NCI-H1436 (cell line): Measurements from ENCODE around the gene NXPE3.

Source experiments
- DNase-seq: peaks from one replicate; lab custom pipeline; 2025; lab: John Stamatoyannopoulos, UW

Gene NXPE3

DNA sequence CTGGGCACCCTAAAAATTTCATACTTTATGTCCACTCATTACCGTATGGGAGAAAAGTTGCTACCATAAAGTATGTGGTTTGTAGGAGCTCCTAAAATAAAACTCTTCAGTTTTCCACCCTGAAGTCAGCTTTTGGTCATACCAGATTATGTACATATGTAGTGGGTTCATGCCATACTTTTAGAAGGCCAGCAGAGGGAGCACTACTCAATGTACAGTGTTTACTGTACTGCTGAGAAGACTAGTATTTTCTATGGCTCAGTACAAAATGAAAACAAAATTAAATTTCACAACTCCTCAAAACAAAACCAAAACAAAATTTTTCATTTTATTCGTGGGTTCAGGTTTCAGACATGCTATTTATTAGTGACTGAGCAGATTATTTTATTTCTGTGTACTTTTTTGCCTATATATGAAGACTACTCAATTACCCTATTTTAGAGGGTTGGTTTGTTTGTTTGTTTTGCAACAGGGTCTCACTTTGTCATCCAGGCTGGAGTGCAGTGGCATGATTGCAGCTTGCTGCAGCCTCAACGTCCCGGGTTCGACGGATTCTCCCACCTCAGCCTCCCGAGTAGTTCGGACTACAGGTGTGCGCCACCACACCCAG lies 24.3 kb downstream of the NXPE3 start:
- peak; percentile 83 for DNase-seq

DNA sequence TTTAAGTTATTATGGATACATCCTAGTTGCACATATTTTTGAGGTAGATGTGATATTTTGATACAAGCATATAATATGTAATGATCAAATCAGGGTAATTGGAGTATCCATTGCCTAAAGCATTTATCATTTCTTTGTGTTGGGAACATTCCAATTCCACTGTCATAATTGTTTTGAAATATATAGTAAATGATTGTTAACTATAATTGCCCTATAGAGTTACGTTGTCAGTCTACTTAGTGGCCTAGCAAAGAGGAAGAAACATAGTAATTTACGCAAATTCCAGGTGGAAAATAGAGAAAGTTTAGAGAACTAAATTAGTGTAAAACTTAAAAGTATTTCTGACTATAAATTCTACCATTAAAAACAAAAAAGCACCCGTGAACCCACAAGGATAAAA lies 24.9 kb downstream of the NXPE3 start:
- no peak for DNase-seq

DNA sequence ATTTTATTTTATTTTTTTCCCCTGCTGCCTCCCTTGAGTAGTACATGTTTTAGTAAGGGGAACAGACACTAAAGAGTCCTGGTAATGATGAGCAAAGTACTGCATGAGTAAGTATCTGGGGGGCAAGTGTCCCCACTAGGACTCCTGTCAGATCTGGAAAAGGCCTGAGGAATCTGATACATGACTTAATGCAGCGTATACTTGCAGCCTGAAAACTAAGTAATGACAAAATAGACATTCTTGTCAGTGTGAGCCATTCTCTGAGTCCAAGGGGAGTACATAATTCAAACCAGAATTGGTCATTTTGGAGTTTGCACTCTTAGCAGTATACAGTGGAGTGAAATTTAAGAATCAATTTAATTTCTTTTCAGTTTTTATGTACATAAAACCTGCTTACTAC lies 27.5 kb downstream of the NXPE3 start:
- no peak for DNase-seq

DNA sequence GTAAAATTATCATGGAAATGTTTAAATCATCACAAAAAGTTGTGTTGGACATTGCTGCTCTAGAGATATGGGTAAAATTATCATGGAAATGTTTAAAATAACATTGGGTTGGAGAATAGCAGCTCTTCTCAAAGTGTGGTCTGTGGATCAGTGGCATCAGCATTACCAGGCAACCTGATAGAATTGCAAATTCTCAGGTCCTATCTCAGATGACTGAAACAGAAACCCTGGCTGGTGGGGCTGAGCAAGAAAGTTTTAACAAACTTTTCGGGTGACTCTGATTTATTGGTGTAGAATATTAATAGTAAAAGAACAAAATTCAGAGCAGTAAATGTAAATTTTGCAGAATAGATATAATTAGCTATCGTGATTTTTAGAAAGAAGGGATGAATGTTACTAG lies 28.9 kb downstream of the NXPE3 start:
- no peak for DNase-seq

DNA sequence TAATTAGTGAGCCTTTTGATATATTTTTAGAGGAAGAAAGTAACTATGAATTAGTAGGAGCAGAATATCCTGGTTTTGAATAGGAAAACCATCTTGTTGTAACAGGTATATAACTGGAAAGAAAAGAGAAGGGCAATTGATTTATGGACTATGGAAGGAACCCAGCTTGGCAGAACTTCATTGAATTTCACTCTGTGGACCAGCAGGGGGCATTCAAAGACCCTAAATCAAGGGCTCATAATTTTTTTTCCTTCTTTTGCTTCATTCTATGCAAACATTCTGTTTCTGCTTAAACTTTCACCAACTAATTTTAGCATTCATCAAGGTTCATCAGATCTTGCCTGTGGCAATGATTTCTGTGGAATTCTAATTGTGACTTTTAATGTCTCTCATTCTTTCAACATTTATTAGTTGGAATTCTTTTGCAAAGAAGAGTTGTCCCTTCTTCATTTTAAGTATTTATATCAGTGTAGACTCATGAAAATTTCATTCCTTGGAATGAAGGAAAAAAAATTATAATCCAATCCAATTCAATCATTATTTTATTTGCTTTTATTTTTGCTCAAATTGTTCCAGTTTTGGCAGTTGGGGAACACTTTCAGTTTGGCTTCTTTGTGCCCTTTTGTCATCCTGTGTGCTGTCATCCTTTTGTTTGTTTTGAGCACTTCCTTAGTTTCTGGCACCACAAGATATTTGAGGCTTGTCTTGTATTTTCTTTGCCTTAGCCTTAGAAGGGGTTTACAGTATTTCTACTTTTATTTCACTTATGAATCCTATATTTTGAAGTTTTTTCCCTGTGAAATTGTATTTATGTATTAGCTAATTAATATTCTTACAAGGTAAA lies 30.4 kb downstream of the NXPE3 start:
- DNase-seq = peak; percentile 32

DNA sequence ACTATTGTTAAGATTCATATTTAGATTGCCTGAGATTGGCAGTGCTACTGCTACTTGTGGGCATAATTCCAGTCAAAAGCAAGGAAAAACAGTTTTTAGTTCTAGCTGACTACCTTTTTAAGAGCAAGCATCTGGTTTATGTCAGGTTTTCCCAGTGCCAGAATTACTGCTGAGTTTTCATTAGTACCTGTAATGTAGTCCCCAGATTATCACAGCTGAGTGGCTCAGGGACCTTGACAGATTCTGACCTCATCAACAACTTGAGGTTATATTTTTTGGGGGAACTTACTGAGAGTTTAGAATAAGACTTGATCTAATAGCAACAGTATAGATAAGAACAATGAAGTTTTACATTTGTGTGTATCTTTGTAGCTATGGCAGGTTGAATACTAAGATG lies 31.0 kb downstream of the NXPE3 start:
- DNase-seq = no peak

DNA sequence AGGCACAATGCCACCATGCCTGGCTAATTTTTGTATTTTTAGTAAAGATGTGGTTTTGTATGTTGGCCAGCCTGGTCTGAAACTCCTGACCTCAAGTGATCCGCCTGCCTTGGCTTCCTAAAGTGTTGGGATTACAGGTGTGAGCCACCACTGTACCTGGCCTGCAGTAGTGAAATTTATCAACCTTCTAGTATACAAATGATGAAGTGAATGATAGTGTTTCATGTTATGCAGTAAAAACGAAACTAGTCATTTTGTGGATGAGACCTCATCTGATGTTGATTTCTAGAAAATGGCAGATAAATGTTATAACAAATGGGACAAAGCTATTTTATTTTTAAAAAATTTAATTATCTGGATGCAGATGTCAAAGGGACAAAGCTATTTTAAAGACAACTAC lies 32.9 kb downstream of the NXPE3 start:
- no peak for DNase-seq

DNA sequence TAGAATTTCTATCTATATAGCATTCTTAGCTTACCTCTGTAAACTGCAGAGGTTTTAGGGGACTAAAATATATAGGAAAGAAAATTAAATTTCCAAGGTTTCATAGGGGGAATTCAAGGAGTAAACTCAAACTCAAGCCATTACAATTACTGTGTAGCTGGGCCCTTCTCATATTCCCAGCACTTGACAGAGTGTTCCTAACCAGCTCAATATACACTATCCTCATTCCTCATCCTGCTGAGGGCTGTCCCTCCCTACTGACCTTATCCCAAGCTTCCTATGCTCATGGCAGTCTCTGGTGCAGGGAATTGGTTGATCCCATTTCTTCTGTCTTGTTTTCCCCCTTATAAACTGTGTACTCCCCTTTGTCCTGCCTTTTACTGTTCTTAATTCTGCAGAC lies 33.9 kb downstream of the NXPE3 start:
- DNase-seq = no peak

DNA sequence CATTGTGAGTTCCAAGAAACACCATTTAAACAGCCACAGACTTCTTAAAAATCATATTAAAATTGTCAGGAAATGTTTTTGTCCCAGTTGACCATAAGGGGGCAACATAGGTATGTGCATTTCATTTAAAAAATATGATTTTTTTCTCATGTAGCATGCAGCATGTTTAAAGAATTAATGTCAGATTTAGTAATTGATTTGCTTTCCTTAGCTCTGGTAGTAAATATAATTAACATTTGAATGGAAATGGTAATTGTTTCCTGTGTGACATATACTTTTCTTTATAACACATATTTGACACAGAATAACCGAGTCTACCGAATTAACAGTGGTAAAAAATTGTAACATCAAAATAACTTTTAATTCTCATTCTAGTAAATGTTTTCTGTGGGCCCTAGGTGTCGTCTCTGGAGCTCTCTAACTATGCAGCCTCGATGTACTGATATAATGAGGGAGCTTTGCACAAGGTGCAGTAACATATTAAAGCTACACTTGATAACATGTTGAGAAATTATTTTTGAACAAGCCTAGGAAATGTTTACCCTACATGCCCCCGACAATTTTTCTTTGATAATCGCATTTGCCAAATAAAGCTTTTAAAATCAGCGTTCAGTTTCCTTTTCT lies 34.9 kb downstream of the NXPE3 start:
- peak; percentile 17 for DNase-seq

DNA sequence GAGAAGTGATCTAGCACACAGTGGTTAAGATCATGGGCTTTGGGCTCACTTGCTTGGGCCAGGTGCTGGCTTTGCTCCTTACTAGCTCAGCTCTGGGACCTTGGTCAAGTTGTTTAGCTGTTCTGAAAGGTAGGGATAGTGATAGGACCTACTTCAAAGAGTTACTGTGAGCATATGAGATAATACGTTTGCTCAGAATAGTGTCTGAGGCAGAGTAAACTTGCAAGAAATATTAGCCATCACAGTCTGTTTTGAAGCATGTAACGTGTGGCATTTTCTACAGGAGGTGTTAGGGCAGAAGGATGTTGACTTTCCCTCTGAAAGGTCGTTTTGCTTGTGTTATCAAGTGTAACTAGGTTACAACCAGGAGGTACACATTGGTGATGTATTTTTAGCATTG lies 35.8 kb downstream of the NXPE3 start:
- DNase-seq = no peak

DNA sequence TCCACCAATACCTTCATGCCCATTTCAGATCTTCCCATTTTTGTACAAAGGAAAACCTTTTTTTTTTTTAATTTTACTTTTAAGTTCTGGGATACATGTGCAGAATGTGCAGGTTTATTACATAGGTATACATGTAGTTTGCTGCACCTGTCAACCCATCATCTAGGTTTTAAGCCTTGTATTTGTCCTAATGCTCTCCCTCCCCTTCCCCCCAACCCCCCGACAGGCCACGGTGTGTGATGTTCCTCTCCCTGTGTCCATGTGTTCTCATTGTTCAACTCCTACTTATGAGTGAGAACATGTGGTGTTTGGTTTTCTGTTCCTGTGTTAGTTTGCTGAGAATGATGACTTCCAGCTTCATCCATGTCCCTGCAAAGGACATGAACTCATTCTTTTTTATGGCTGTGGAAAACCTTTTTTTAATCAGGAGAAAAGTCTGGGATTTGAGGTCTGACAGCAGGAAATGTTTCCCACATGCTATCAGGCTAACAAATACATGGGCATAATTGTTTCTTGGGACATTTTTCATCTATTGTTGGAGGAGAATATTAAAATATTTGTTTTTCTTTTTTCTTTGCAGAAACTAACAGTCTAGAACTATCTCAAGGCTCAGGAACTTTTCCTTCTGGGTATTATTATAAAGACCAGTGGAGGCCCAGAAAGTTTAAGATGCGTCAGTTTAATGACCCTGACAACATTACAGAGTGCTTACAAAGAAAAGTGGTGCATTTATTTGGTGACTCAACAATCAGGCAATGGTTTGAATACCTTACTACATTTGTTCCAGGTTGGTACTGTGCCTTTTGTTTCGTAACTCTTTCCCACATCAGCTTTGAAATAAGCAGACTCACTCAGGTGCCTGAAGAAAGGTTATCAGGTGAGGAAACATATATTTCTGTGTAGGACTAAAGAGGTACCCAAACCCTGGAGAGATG lies 37.5 kb downstream of the NXPE3 start:
- DNase-seq = no peak

DNA sequence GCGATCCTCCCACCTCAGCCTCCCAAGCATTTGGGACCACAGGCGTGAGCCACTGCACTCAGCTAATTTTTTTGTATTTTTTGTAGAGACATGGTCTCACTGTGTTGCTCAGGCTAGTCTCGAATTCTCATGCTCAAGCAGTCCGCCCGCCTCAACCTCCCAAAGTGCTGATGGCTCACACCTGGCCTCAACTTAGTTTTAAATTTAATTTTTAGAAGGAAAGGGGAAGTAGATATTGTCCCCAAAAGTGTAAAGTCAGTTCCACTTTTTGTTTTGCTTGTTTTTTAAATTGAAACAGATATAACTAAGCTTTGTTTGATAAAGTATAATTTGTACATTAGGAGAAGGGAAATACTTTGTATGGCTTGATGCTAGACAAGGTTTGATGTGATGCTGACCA lies 39.0 kb downstream of the NXPE3 start:
- no peak for DNase-seq

DNA sequence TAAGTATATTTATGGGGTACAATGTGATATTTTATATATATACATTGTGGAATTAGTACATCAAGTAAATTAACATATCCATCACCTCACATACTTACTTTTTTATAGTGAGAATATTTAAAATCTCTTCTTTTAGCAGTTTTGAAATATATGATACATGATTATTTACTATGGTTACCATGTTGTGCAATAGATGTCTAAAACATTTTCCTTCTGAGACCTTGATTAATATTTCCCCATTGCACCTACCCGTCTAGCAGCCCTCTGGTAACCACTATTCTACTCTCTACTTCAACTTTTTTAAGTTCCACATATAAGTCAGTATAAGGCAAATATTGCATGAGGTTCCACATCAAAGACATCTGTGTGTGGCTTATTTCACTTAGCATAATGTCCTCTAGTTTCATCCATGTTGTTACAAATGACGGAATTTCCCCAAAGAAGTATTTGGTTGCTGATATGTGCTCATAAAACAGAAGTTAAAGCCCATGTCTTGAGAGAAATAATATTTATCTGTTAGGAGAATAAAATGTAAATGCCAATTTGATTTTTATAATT lies 40.7 kb downstream of the NXPE3 start:
- DNase-seq = no peak

DNA sequence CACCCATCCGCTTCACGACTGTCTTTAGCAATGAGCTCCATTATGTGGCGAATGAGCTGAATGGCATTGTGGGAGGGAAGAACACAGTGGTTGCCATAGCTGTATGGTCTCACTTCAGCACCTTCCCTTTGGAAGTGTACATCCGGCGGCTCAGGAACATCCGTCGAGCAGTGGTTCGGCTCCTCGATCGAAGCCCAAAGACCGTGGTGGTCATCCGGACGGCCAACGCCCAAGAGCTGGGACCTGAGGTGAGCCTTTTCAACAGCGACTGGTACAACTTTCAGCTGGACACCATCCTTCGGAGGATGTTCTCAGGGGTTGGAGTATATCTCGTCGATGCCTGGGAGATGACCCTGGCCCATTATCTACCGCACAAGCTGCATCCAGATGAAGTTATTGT lies 42.5 kb downstream of the NXPE3 start:
- no peak for DNase-seq

DNA sequence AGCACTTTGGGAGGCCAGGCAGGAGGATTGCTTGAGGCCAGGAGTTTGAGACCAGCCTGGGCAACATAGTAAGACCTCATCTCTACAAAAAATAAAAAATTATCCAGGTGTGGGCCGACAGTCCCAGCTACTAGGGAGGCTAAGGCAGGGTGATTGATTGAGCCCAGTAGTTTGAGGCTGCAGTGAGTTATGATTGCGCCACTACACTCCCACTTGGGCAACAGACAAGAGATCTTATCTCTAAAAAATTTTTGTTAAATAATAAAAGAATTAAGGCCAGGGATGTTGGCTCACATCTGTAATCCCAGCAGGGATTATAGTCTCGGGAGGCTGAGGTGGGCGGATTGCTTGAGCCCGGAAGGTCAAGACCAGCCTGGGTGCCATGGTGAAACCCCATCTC lies 44.5 kb downstream of the NXPE3 start:
- DNase-seq = no peak

DNA sequence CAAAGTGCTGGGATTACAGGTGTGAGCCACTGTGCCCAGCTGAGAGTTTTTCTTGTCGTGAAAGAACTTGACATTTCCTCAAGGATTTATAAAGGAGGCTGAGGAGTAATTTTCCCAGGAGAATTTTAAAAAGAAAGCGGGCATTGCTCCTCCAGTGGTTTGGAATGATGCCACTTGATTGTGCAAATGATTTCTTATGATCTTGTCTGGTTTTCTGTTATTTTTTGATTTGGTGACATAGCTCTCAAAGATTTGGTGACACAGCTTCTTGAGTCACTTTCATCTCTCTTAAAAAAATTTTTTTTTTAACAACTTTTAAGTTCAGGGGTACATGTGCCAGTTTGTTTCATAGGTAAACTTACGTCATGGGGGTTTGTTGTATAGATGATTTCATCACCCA lies 45.7 kb downstream of the NXPE3 start:
- DNase-seq = no peak

DNA sequence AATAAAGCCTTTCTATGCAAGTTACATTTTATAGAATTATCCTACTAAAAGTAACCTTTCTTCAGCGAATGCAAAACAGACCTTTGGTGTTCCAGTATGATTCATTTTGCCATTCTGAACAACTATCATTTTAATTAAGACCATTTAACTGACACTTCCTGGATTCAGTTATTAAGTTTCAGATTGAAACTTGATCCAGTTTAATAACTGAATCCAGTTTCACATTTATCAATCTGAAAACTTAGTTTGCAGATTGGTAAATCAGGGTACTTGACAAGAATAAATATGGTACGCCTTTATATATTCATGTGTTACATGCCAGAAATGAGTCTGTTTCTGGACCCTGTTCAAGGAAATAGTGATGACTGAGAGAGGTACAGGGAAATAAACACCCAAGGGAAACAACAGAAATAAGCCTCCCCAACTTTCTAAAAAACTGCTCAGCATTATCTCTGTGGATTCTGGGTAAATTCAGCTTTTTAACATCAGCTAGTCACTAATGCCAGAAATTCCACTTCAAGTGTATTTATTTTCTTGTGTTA lies 47.0 kb downstream of the NXPE3 start:
- no peak for DNase-seq

DNA sequence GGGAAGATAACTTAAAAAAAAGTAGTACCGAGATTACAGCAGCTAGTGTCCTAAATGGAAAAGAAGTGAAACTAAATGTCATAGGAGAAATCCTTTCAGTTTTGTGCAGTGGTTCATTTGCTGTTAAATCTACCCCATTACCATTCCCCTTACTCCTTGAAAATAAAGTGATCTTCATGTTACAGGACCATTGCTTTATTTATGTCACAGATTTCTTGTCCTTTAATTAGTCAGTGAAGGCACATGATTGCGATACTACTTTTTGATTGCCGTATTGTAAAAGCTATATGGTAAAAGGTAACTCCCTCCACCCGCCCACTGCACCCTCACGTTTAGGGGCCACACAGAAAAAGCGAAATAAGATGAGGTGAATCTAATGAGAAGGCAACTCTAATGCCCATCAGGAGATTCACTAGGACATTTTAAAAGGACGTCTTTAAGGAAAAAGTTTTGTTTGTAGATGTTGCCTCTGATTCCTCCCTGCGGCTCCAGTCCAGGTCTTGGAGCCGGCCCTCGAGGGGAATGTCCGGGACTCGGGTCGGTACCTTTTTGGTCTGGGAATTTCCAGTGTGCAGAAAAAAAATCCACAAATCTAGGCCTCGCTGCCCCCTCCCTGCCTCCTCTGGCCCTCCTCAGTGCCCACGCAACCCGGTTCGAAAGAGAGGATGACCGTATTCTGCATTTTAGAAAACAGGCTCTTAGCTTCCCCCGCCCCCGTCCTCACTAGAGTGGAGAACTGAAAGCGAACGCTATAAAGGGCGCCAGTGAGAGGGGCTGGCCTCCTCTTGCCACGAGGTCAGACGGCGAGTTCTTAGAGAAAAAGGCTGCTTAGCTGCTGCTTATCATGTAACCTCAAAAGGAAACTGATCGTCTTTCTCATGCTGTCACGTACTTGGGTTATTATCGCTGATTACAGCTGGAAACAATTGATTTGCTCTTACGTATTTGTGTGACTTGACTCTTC lies 48.5 kb downstream of the NXPE3 start:
- DNase-seq = peak; percentile 54

DNA sequence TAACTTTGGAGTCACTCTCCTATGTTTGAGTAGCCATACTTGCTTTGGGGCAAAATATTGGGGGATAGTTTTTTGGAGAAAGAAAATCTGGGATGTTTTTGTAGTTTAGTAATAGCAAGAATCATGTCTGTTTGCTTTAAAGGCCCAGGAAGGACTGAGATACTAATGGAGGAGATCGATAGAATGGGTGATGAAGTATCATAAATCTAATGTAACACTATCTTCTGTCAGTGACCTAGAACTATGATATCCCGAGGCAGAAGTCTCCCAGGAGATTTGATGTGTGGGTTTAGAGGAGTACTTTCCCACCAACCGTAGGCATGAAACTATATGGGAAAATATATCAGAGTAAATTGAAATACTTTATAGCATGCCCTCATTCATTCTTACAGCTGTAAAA lies 49.3 kb downstream of the NXPE3 start:
- no peak for DNase-seq

DNA sequence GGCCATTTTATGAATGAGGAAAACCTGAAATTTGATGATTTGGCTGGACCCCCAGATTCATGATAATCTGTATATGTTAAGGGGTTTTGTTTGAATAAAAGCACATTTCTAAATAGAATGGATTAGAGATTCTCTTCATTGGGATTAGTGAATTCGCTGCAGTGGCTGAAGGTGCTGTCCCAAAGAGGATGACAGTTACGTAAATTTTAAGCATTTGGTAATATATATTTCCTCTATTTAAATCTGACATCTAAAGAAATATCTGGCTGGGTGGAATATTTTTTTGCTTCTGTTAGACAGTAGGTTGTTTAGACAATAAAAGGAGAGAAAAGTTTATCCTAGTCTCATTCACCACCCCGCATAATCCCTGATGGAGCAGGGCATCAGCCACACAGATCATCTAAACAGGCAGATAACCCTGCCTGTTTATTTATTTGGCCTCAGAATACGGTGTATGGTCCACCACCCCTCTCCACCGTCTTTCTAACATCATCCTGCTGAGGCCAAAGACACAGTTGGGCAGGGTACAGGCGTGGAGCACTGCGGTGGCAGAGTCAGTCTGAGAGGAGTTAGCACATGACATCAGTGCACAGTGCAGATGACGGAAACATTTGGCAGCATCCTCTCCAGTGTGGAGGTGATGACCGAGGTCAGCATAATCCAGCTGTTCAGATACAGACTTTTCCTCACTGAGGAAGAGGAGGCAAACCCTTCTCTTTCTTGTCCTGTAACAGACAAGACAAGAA lies 49.9 kb downstream of the NXPE3 start:
- no peak for DNase-seq
